ENCODE measurements around the gene NHSL2.
A peak's percentile ranks its signal among the peaks of the same experiment; 100 is the strongest.

The NHSL2 gene

GRCh38 chrX:71995122-71995521 lies 84.5 kb downstream of the NHSL2 start:
- DNase-seq (ENCODE audit: low read depth), result no peak
- H3K4me3 ChIP-seq (replicated peaks; ENCODE audit: low read depth, low read length), result no peak overlapping the region
- TF ChIP-seq, protein P1, sequence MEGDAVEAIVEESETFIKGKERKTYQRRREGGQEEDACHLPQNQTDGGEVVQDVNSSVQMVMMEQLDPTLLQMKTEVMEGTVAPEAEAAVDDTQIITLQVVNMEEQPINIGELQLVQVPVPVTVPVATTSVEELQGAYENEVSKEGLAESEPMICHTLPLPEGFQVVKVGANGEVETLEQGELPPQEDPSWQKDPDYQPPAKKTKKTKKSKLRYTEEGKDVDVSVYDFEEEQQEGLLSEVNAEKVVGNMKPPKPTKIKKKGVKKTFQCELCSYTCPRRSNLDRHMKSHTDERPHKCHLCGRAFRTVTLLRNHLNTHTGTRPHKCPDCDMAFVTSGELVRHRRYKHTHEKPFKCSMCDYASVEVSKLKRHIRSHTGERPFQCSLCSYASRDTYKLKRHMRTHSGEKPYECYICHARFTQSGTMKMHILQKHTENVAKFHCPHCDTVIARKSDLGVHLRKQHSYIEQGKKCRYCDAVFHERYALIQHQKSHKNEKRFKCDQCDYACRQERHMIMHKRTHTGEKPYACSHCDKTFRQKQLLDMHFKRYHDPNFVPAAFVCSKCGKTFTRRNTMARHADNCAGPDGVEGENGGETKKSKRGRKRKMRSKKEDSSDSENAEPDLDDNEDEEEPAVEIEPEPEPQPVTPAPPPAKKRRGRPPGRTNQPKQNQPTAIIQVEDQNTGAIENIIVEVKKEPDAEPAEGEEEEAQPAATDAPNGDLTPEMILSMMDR (IDR thresholded peaks at IDR 0.05; ENCODE audit: low read length, missing control alignments), result no peak

DNA sequence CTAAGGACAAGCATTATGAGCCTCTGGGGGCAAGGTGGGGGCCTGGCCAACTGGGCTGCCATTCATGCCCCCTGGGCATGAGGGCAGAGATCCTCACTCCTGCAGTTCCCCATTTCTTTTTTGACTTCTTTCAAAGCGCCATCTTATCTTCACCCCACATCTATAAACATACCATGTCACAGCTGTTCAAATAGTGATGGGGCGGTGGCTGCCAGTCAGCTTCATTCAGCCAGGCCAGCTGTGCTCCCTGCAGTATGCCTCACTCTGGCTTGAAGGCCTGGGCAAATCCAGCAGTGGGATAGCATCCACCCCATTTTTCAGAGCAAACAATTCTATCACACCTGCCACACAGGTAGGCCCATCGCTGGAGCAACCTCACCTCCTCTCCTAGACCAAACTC lies 85.5 kb downstream of the NHSL2 start:
- no peak for DNase-seq (ENCODE audit: low read depth)
- TF ChIP-seq, protein P1 (IDR thresholded peaks at IDR 0.05; ENCODE audit: low read length, missing control alignments), result no peak
- no peak overlapping the region for H3K4me3 ChIP-seq (replicated peaks; ENCODE audit: low read depth, low read length)

DNA sequence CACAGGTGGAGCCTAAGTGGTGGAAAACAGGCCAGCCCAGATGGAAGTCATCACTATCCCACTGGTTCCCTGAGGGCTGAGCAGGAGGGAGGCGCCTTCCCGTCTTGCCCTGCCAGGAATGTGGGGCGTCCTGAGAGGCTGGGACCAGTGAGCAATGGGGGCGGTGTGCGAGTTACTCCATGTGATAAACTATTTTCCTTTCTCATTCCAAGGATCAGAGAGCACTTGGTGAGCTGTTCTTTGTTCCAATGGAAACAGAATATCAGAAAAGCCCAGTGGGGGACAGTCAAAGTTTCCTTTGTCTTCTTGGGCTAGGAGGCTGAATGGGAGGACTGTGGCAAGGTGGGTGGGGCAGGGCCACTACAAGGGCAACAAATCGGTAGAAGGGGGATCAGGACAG lies 86.2 kb downstream of the NHSL2 start:
- H3K4me3 ChIP-seq (replicated peaks; ENCODE audit: low read depth, low read length), result no peak overlapping the region
- TF ChIP-seq, protein P1 (IDR thresholded peaks at IDR 0.05; ENCODE audit: low read length, missing control alignments), result no peak
- peak; percentile 32 for DNase-seq (ENCODE audit: low read depth)

DNA sequence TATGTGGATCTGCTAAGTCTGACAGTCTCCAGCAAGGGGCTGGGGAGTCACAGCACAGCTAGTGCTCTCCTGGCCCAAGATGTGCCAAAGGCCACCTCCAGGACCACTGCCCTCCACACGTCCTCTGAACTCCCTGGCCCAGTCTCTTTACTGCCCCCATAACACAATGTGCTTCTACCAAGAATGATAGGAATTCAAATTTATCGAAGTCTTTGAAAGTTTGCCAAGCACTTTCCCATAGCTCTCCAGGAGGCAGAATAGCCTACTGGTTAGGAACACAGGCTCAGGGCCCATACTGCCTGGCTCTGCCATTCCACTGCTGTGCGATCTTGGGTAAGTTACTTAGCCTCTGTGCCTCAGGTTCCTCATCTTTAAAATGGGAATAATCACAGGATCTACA lies 86.7 kb downstream of the NHSL2 start:
- TF ChIP-seq, protein P1 (IDR thresholded peaks at IDR 0.05; ENCODE audit: low read length, missing control alignments), result no peak
- H3K4me3 ChIP-seq (replicated peaks; ENCODE audit: low read depth, low read length), result no peak overlapping the region
- DNase-seq (ENCODE audit: low read depth), result peak; percentile 20

- TF ChIP-seq, protein P1 (IDR thresholded peaks at IDR 0.05; ENCODE audit: low read length, missing control alignments), result peak; percentile 54
- DNase-seq (ENCODE audit: low read depth), result peak; percentile 36
- no peak overlapping the region for H3K4me3 ChIP-seq (replicated peaks; ENCODE audit: low read depth, low read length)
Observed at GRCh38 chrX:71998836-71999509, 88.3 kb downstream of the NHSL2 start.

GRCh38 chrX:71999535-71999934 lies 88.9 kb downstream of the NHSL2 start:
- H3K4me3 ChIP-seq (replicated peaks; ENCODE audit: low read depth, low read length), result no peak overlapping the region
- TF ChIP-seq, protein P1 (IDR thresholded peaks at IDR 0.05; ENCODE audit: low read length, missing control alignments), result no peak
- no peak for DNase-seq (ENCODE audit: low read depth)

DNA sequence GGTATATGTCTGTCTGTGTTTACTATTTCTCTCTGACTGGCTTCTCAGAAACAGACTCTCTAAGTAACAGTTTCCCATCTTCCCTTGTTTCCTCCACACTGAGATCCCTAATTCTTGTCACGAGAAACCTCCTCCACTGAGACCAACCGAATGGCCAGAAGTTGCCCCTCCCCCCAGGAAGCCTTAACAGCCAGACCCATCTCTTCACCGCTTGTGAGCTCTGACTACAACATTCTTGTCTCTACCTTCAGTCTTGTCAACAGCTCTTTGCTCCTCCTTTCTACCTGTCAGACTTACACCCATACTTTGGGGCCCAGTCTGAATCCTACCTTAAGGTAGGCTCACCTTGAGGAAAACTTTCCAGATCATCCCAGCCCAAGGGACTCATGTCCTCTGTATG lies 90.8 kb downstream of the NHSL2 start:
- DNase-seq (ENCODE audit: low read depth), result no peak
- TF ChIP-seq, protein P1 (IDR thresholded peaks at IDR 0.05; ENCODE audit: low read length, missing control alignments), result no peak
- H3K4me3 ChIP-seq (replicated peaks; ENCODE audit: low read depth, low read length), result no peak overlapping the region

Data from fibroblast of pulmonary artery (primary cell).